Measurements from ENCODE around the gene TESMIN. TPM values are rescaled to one million over a fixed set of nuclear protein-coding genes. Genes with fewer than 3 reads are reported as not detected.

The TESMIN gene
- polyA plus RNA-seq, 3 donors, result 15.9 to 18.3 (median 17.5) TPM

DNA sequence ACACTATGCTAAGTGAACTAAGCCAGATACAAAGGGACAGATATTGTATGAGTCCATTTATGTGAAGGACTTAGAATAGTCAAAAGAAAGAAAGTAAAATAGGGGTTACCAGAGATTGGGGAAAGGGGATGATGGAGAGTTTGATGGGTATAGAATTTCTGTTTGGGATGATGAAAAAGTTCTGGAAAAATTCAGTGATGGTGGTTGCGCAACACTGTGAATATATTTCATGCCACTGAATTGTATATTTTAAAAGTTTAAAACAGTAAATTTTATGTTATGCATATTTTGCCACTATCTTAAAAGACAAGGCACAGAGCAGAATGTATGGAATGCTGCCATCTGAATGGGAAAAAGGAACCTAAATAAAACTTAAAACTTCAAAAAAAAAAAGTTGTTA lies 29.2 kb downstream of the TESMIN start:
- DNase-seq (ENCODE audit: extremely low read depth in 1 of 11, low read depth in 9 of 11, low spot score in 4 of 11), result no peak

DNA sequence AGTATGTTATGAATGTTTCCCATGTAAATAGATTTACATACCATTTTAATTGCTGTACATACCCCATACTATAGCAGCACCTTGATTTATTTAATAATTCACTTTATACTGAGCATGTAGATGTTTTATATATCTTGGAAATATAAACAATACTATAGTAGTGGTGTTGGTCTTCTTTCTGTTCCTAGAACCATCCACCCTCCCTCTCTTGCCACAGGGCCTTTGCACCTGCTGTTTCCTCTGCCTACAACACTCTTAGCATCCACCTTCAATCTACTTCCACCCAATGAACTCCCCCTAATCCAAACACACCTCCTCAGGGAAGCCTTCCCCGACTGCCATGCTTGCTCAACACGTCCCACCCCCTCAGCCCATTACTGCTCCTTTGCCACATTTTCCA lies 30.2 kb downstream of the TESMIN start:
- DNase-seq (ENCODE audit: extremely low read depth in 1 of 11, low read depth in 9 of 11, low spot score in 4 of 11), result no peak

DNA sequence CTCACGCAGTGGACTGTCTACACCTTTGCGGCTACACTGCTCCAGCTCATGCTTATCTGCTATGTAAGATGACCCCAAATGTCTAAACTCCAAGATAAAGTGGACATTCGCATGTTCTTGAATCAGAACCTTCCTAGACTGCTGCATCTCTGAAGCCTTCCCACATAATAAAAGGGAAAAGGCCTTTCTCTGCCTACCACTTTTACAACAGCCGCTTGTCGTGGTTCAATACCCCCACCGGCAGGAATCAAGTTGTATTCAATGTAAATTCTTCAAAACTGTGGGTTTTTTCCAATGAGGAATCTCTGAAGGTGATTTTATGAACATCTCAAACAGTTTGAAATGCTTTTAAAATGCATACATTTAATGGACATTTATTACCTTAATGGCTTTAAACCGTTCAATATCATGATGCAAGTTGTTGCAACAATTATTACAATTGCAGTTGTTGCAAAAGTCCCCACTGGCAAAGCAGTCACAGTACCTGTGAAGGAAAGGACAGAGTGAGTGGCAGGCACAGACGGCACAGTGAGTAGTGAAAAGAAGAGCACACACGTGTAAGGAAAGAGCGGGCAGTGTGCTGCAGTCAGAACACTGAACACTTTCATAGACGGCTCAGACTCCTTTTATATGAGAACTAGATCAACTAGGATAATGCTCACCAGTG lies 35.7 kb downstream of the TESMIN start:
- no peak for DNase-seq (ENCODE audit: extremely low read depth in 1 of 11, low read depth in 9 of 11, low spot score in 4 of 11)

DNA sequence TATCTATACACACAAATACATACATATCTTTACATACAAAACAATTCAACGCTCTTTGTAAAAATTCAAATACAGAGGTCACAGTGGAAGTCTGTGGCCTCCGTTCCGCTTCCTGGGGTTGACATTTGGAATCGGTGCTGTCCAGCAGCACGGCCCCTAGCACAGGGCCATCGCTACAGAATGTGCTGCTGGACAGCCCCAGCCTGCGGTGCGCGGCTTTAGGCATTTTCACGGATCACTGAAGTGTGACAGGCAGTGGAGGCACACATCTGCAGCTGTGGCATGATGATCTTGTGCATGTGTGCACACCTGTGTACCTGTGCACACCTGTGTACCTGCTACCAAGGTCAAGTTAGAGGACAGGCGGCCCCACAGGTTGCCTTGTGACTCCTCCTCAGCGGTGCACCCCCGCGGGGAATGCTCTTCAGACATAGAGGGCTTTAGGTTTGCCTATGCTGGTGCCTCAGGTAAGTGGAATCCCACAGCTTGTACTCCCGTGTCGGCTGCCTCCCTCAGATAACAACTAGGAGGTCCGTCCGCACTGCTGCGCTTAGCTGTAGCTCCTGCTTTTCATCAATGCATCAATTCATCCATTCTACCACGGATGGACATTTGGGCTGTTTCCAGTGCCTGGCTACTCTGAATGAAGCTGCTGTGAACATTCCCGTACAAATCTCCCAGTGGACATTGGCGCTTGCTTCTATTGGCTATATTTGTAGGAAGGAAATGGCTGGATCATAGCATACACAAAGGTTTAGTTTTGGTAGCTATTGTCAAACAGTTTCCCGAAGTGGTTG lies 37.1 kb downstream of the TESMIN start:
- peak in 9 of 11 donors; percentile 11 to 44 (median 32) for DNase-seq (ENCODE audit: extremely low read depth in 1 of 11, low read depth in 9 of 11, low spot score in 4 of 11)

DNA sequence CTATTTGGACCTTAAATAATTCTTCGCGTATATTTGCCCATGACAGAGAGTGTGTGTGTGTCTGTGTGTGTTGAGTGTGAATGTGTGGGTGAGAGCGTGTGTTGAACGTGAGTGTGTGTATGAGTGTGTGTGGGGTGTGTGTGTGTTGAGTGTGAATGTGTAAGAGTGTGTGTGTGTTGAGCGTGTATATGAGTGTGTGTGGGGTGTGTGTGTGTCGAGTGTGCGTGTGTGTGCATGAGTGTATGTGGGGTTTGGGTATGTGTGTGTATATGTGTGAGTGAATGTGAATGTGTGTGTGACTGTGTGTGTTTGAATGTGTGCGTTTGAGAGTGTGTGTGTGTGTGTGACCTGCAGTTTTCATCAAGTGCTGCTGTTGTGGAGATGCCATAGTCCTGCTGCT lies 40.2 kb downstream of the TESMIN start:
- DNase-seq (ENCODE audit: extremely low read depth in 1 of 11, low read depth in 9 of 11, low spot score in 4 of 11), result no peak

DNA sequence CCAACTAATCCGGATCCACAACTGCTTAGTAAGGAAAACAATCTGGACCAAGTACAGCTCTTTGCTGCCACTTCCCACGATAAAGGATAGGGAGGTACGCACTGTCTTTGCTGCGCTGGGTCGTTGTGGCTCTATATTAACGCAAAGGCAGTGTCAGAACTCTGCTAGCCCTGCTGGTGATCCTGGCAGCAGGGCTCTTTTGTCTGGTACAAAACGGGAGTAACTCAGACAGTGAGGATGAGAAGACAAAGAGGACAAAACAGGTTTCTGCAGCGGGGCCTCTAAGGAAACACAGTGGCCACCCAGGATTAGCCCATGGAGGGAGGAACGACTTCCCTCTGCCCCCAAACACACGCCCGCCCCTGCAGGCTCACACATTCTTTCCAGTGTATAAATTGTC lies 40.9 kb downstream of the TESMIN start:
- no peak for DNase-seq (ENCODE audit: extremely low read depth in 1 of 11, low read depth in 9 of 11, low spot score in 4 of 11)

DNA sequence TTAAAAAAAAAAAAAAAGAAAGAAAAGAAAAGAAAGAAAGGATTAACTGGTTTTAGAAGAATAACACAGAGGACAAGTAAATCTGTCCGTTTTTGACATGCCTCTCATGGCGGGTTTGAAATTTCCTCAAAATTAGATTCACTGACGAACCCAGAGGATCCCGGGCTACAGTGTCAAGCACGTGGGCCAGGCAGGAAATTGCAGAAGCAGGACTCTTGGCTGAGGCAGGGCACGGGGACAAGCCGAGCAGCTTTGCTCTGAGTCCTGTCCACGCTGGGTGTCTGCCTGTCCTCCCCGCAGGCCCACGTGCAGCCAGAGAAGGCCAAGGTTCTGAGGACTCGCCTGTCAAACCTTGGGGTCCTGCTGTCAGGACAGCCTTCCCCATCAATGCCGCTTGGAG lies 42.3 kb downstream of the TESMIN start:
- DNase-seq (ENCODE audit: extremely low read depth in 1 of 11, low read depth in 9 of 11, low spot score in 4 of 11), result no peak

DNA sequence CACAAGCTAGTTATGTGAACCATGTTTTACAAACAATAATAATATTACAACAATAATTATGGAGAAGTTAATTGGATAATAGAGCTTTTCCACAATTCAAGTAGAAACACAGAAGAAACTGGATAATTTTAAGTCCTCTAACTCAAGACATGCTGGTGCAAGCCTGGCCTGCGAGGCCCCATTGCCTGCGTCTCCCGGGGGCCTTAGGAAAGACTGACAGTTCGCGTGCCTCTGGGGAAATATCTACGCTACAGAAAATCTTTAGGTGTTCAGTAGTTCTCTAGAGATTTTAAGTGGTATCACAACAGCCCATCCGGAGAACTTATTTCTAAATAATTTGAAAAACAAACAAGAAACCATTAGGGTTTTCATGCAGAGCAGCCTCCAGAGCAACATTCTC lies 43.8 kb downstream of the TESMIN start:
- no peak for DNase-seq (ENCODE audit: extremely low read depth in 1 of 11, low read depth in 9 of 11, low spot score in 4 of 11)

DNA sequence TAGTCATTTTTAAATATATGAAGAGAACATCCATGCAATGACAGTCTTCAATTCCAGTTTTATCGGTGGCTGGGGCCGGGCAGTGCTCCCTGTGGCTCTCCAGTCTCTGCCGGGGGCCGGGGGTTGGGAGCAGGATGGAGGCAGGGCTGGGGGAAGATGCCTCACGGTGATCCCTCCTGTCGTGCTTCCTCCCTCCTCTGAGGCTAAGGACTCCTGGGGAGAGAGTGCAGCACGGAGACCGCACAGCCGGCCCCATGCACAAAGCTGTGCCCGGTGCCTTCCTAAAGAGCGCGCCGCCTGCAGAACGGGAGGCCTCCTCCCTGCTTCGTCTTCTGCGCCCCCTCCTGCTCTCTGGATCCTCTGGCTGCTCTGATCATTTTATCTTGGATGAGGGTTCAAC lies 46.4 kb downstream of the TESMIN start:
- DNase-seq (ENCODE audit: extremely low read depth in 1 of 11, low read depth in 9 of 11, low spot score in 4 of 11), result no peak

DNA sequence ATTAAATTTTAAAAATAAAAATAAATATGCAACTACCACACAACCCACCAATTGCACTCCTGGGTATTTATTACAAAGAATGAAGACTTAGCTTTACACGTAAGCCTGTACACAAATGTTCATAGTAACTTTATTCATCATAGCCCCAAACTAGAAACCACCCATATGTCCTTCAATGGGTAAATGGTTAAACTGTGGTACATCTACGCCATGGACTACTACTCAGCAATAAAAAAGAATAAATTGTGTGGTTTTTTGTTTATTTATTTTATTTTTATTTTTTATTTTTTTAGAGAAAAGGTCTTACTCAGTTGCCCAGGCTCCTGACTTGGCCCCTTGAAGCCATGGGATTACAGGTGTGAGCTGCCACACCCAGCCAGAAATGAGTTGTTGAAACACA lies 52.3 kb downstream of the TESMIN start:
- no peak for DNase-seq (ENCODE audit: extremely low read depth in 1 of 11, low read depth in 9 of 11, low spot score in 4 of 11)

DNA sequence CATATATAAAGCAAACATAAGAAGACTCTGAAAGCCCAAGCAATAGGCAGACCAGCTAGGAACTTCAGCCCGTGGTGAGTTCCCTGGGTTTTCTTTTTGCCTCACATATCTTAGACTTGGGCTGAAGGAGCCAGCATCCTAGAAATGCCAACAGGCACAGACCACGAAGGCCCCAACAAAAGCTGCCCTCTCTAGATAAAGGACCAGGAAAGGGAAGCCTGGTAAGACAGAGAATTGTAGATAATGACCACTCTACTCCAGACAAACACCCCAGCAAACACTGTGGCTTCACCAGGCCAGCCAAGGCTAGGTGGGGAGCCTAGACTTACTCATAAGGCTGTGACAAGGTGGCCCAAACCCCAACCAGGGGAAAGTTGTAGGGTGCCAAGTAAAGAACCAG lies 55.8 kb downstream of the TESMIN start:
- no peak for DNase-seq (ENCODE audit: extremely low read depth in 1 of 11, low read depth in 9 of 11, low spot score in 4 of 11)

DNA sequence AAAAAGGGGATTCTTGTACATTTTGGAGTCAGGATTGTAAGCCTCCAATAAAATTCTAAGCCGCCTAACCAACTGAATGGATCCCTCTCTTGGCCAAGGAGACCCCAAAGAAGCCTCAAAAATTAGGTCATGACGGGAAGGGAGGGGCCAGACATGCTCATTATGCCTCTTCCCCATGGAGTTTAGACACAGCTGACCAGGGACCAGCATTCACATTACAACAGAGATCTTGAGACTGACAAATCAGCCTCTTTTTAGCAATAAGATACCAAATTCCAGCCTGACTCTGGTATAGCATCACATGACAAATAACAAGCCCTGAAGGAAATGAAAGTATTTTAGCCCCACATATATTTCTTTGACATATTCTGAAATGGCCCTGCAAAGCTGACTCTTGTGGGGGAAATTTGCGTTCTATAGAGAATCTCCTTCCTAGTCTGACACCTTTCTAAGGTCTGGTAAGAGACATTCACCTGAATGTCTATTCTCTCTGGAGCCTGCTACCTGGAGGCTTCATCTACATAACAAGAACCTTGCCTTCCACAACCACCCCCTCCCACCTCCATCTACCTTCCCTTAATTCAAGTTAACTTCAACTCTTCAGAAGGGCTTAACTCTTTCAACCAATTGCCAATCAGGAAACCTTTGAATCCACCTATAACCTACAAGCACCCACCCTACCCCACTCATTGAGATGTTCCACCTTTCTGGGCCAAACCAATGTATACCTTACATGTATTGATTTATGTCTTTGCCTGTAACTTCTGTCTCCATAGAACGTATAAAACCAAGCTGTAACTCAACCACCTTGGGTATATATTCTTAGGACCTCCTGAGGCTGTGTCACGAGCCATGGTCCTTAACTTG lies 56.7 kb downstream of the TESMIN start:
- no peak for DNase-seq (ENCODE audit: extremely low read depth in 1 of 11, low read depth in 9 of 11, low spot score in 4 of 11)

DNA sequence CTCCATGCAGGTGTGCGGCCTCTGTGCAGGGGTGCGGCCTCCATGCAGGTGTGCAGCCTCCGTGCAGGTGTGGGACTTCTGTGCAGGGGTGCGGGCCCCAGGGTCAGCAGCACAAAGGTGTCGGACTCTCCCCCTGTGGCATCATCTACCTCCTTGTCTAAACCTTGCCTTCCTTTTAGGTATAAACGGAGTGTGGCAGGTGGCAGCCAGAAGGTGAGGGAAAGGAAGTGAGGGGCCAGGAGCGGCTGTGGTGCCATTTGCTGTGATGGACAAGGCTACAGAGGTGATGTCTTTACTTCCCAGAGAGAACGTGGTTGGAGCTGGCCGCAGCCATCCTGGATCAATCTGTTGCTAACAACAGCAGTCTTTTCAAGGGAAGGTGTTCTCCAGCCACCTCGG lies 57.8 kb downstream of the TESMIN start:
- DNase-seq (ENCODE audit: extremely low read depth in 1 of 11, low read depth in 9 of 11, low spot score in 4 of 11), result no peak

DNA sequence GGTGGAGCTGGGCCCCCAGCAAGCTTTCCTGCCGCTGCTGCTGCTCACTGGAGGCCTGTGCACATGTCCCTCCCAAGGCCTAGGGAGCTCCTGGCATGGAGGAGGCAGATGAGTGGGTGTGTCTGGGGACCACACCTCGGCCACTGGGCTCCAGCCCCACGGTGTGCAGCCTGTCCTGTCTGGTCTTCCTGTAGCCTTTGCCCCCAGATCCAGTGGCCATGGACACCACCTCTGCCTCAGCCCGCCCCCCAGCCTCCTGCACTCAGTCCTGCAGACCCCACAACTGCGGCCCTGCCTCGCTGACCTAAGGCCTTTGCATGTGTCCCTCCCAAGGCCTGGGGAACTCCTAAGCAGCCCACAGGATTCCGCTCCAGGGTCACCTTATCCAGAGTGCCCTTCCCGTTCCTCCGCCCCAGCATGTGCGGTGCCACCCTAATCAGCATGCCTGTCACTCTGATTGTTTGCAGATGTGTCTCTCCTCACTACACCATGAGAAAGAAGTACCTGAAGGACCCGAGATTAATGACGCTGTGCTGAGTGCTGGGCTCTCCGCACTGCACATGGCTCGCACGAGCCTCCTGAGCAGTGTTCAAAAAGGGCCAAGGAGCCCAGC lies 58.3 kb downstream of the TESMIN start:
- no peak for DNase-seq (ENCODE audit: extremely low read depth in 1 of 11, low read depth in 9 of 11, low spot score in 4 of 11)

DNA sequence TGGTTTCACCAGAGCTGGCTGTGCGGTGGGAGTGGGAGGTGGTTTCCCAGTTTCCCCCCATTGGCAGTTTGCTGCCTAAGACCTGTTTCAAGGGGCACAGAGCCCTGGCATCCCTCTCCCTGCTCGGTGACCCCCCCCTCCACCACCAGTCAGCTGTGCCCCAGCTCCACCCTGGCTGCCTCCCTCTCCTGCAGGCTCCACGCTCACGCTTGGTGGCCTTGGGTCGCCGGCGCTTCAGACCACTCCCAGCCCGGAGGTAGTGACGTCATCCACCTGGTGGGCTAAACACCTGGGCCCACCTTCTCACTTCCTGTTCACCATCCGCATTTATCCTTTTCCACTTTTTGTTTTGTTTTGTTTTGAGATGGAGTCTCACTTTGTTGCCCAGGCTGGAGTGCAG lies 59.2 kb downstream of the TESMIN start:
- no peak for DNase-seq (ENCODE audit: extremely low read depth in 1 of 11, low read depth in 9 of 11, low spot score in 4 of 11)

DNA sequence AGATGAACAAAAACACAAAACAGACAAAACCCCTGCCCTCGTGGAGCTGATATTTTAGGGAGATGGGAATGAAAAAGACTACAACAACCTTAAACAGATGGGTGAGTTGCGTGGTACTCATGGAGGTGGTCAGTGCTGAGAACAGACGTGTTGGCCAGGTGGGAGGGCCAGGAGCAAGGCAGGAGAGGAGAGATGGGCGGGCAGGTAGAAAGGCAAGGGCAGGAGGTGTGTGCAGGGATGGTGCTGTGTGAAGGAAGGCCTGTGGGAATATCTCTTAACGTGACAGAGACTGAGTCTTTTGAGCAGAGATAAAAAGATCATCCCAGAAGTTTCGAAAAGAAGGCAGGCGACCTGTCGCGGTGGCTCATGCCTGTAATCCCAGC lies 59.9 kb downstream of the TESMIN start:
- DNase-seq (ENCODE audit: extremely low read depth in 1 of 11, low read depth in 9 of 11, low spot score in 4 of 11), result no peak

DNA sequence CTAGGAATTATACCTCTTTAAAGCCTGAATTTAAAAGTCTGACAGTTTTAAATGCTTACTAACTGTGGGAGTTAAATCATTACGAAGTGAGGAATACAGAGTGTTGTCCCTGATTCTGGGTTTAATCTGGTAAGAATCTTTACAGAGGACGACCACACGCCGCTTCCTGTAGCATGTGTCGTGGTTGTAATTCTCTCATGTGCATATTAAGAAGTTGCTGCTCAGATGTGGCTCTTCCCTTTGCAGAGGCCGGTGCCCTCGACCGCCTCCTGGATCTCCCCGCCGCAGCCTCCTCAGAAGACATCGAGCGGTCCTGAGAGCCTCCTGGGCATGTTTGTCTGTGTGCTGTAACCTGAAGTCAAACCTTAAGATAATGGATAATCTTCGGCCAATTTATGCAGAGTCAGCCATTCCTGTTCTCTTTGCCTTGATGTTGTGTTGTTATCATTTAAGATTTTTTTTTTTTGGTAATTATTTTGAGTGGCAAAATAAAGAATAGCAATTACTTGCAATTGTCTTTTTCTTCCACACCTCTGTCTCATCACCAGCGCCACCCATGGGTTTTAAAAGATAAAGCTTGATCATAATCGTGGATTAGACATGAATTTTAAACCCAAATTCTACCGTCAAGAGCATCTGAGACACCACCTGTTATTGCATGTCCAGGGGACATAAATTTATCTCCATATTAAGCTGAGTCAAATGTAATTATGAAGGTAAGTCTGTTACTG lies 60.5 kb downstream of the TESMIN start:
- no peak for DNase-seq (ENCODE audit: extremely low read depth in 1 of 11, low read depth in 9 of 11, low spot score in 4 of 11)

DNA sequence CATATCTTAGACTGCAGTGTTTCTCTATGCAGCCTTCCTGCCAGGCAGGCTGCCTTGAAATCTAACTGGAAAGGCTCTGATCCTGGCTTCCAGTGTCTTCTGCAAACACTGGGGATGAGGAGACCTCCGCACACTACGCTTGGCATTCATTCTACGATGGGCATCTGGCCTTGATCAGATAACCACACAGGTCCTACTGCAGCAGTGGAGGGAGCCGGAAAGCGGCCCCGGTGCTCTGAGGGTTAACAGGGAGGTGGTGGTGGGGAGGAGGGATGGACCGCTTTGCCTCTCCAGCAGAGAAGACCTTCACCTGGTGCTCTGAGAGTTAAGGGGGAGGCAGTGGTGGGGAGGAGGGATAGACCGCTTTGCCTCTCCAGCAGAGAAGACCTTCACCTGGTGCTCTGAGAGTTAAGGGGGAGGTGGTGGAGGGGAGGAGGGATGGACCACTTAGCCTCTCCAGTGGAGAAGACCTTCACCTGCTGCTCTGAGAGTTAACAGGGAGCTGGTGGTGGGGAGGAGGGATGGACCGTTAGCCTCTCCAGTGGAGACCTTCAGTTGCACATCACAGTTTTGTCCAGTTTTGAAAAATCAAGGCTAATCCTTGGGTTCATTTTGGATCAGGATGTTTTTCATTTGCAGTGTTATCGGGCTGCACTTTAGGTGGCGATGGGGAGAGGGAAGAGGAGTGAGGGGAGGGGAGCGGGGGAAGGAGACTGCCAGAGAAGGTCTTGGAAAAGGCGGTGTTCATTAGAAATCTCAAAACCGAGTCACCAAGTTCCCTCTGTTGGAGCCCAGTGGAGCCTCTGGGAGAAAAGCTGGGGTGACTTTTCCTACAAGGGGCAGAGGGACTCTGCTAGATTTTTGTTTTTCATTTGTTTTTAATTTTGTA lies 61.3 kb downstream of the TESMIN start:
- no peak for DNase-seq (ENCODE audit: extremely low read depth in 1 of 11, low read depth in 9 of 11, low spot score in 4 of 11)

Data from renal cortex interstitium (tissue), 11 donors.